DMS79 treated with DMSO at 0.1 percent for 48 hours (cell line): Measurements from ENCODE around the gene SLC35F1.
A peak's percentile ranks its signal among the peaks of the same experiment; 100 is the strongest.

Source experiments
- DNase-seq: peaks from one replicate; lab custom pipeline; 2025; lab: John Stamatoyannopoulos, UW

The SLC35F1 gene

GRCh38 chr6:118277631-118278030 lies 370.6 kb downstream of the SLC35F1 start:
- DNase-seq, result peak; percentile 97

GRCh38 chr6:118280210-118280609 lies 373.1 kb downstream of the SLC35F1 start:
- DNase-seq, result peak; percentile 39

GRCh38 chr6:118281291-118281690 lies 374.2 kb downstream of the SLC35F1 start:
- no peak for DNase-seq

GRCh38 chr6:118283766-118284165 lies 376.7 kb downstream of the SLC35F1 start:
- DNase-seq, result no peak

GRCh38 chr6:118284736-118285360 lies 377.8 kb downstream of the SLC35F1 start:
- DNase-seq, result no peak

GRCh38 chr6:118285791-118286190 lies 378.7 kb downstream of the SLC35F1 start:
- DNase-seq, result no peak

- no peak for DNase-seq
Observed at GRCh38 chr6:118288355-118289124, 381.5 kb downstream of the SLC35F1 start.

- no peak for DNase-seq
Observed at GRCh38 chr6:118292558-118292957, 385.5 kb downstream of the SLC35F1 start.

GRCh38 chr6:118294906-118295305 lies 387.8 kb downstream of the SLC35F1 start:
- no peak for DNase-seq

GRCh38 chr6:118295336-118295735 lies 388.3 kb downstream of the SLC35F1 start:
- DNase-seq, result no peak

- no peak for DNase-seq
Observed at GRCh38 chr6:118296129-118296901, 389.3 kb downstream of the SLC35F1 start.

- no peak for DNase-seq
Observed at GRCh38 chr6:118297821-118298220, 390.8 kb downstream of the SLC35F1 start.

- DNase-seq, result no peak
Observed at GRCh38 chr6:118298476-118299427, 391.7 kb downstream of the SLC35F1 start.

- no peak for DNase-seq
Observed at GRCh38 chr6:118299457-118299856, 392.4 kb downstream of the SLC35F1 start.

- no peak for DNase-seq
Observed at GRCh38 chr6:118304321-118304720, 397.3 kb downstream of the SLC35F1 start.

- no peak for DNase-seq
Observed at GRCh38 chr6:118305081-118305480, 398.0 kb downstream of the SLC35F1 start.

GRCh38 chr6:118306392-118307238 lies 399.6 kb downstream of the SLC35F1 start:
- DNase-seq, result peak; percentile 75

GRCh38 chr6:118307581-118307980 lies 400.5 kb downstream of the SLC35F1 start:
- peak; percentile 81 for DNase-seq

- no peak for DNase-seq
Observed at GRCh38 chr6:118309337-118310093, 402.5 kb downstream of the SLC35F1 start.

GRCh38 chr6:118313208-118313607 lies 406.1 kb downstream of the SLC35F1 start:
- no peak for DNase-seq
